ENCODE results near the gene SCFD2.

- TF ChIP-seq POLR2AphosphoS5 (IDR thresholded peaks at IDR 0.05) (no peak), CTCF (IDR thresholded peaks at IDR 0.05) (no peak), POLR2A (IDR thresholded peaks at IDR 0.05) (no peak)
These were observed 522.5 kb downstream of the SCFD2 start for GRCh38 chr4:52843351-52843750.

All from sigmoid colon (tissue), 4 donors.